H7 (cell line): ENCODE results near the gene LACC1. TPM values are rescaled to one million over a fixed set of nuclear protein-coding genes. Genes with fewer than 3 reads are reported as not detected.

Experiments
- DNase-seq: peaks from one replicate; pipeline ENCODE4 v3.0.0; 2012
- H3K27me3 ChIP-seq: 2 replicates; pipeline ENCODE4 v1.6.0; 2011; ENCODE audit warnings: mild to moderate bottlenecking, low read length; ENCODE audit not compliant: control insufficient read depth, insufficient read depth
- H3K36me3 ChIP-seq: replicated peaks from 2 replicates; pipeline ENCODE4 v1.5.1; 2011; ENCODE audit warnings: low read length; ENCODE audit not compliant: control insufficient read depth, insufficient read depth
- H3K4me3 ChIP-seq: 2 replicates; pipeline ENCODE4 v1.5.1; 2011; ENCODE audit warnings: low read depth, mild to moderate bottlenecking, control low read depth, low read length, moderate library complexity; ENCODE audit not compliant: insufficient read depth
- total RNA-seq: library from RNA; depleted of rRNA; stranded (reverse); fragments of >200 nt; shearing (Covaris generic); gene quantifications from 2 replicates; pipeline ENCODE4 v1.2.3, GENCODE V29; 2014

Gene LACC1
- total RNA-seq, 1 experiment from 2014 or later = 0.14 TPM

DNA sequence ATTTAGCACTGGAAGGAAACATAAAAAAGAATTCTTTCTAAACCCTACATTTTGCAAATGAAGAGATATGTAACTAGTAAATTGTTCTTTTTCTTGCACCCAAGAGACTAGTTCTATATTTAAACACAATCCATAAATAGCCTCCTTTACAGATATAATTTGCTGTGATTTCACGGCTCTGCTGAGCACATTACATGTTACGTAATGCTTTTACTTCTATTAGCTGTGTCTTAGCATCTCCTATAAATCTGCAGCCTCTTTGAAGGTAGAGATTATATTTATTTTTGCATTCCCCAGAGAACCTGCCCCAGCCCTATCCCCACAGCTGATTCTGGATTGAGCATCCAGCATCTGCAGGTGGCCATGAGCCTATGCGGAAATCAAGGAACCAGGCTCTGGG is 32.2 kb downstream of the LACC1 start:
- no peaks in the 10 kb centered on the region for H3K27me3 ChIP-seq
- DNase-seq = no peak
- H3K4me3 ChIP-seq = no peak overlapping the region
- H3K36me3 ChIP-seq = no peaks in the 10 kb centered on the region

DNA sequence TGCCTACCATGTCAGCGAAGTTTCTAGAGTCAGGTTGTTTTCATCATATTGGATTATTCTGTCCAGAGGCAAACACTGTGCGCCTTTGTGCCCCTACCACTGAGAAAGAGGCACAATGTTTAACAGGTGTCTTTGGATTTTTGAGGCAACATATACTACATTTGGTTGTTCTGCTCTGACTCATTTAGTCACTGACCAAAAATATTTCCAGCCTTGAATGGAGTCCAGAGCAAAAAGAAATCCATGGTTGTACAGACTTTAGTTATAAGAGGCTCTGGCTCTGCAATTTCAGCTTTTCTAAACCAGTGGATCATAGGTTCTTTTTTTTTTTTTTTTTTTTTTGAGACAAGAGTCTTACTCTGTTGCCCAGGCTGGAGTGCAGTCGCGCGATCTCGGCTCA is 35.7 kb downstream of the LACC1 start:
- no peaks in the 10 kb centered on the region for H3K27me3 ChIP-seq
- H3K36me3 ChIP-seq = no peaks in the 10 kb centered on the region
- DNase-seq = no peak
- H3K4me3 ChIP-seq = no peak overlapping the region

GRCh38 chr13:43916828-43917227 is 37.1 kb downstream of the LACC1 start:
- H3K4me3 ChIP-seq = no peak overlapping the region
- no peaks in the 10 kb centered on the region for H3K36me3 ChIP-seq
- H3K27me3 ChIP-seq = no peaks in the 10 kb centered on the region
- DNase-seq = no peak

GRCh38 chr13:43918636-43919035 is 38.9 kb downstream of the LACC1 start:
- H3K36me3 ChIP-seq = no peaks in the 10 kb centered on the region
- H3K27me3 ChIP-seq = no peaks in the 10 kb centered on the region
- no peak overlapping the region for H3K4me3 ChIP-seq
- DNase-seq = no peak

- no peaks in the 10 kb centered on the region for H3K27me3 ChIP-seq
- H3K4me3 ChIP-seq = no peak overlapping the region
- no peak for DNase-seq
- no peaks in the 10 kb centered on the region for H3K36me3 ChIP-seq
These were observed 41.4 kb downstream of the LACC1 start for GRCh38 chr13:43920965-43921674.

GRCh38 chr13:43924549-43925245 is 45.0 kb downstream of the LACC1 start:
- no peak overlapping the region for H3K4me3 ChIP-seq
- no peaks in the 10 kb centered on the region for H3K36me3 ChIP-seq
- DNase-seq = no peak
- no peaks in the 10 kb centered on the region for H3K27me3 ChIP-seq

DNA sequence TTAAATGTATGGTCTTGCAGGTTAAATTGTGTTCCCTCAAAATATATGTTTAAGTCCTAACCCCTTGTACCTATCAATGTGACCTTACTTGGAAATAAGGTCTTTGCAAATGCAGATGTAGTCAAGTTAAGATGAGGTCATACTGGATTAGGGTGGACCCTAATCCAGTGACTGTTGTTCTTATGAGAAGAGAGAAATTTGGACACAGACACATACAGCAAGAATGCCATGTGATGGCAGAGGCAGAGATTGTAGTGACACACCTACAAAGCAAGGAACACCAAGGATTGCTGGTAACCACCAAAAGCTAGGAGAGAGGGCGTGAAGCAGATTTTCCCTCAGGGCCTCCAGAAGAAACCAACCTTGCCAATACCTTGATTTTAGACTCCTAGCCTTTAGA is 50.2 kb downstream of the LACC1 start:
- no peaks in the 10 kb centered on the region for H3K27me3 ChIP-seq
- DNase-seq = no peak
- no peak overlapping the region for H3K4me3 ChIP-seq
- no peaks in the 10 kb centered on the region for H3K36me3 ChIP-seq

- DNase-seq = no peak
- H3K4me3 ChIP-seq = no peak overlapping the region
- no peaks in the 10 kb centered on the region for H3K36me3 ChIP-seq
- H3K27me3 ChIP-seq = no peaks in the 10 kb centered on the region
These were observed 53.7 kb downstream of the LACC1 start for GRCh38 chr13:43933378-43933777.

- DNase-seq = no peak
- Histone ChIP-seq H3K4me3 (no peak overlapping the region), H3K36me3 (no peaks in the 10 kb centered on the region), H3K27me3 (no peaks in the 10 kb centered on the region)
These were observed 54.6 kb downstream of the LACC1 start for GRCh38 chr13:43934273-43934672.

DNA sequence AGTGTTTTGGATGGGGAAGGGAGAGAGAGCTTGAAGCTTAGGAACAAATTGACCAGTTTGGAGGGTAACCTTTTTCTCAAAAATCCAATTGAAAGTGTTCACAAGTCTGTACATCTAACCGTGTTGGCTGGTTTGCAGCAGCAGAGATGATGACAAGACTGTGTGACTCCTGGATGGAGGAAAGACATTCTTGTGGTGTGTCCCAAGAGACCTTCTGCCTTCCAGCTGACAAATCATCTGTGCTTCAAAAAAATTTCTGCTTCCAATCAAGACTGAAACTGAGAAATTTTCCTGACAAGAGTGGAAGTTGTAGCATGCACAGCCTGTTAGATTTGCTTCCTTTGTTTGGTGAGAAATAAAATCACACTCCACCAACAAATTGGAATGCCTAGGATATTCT is 56.2 kb downstream of the LACC1 start:
- H3K4me3 ChIP-seq = no peak overlapping the region
- H3K36me3 ChIP-seq = no peaks in the 10 kb centered on the region
- DNase-seq = no peak
- no peaks in the 10 kb centered on the region for H3K27me3 ChIP-seq

GRCh38 chr13:43936647-43937046 is 56.9 kb downstream of the LACC1 start:
- DNase-seq = no peak
- Histone ChIP-seq H3K36me3 (no peaks in the 10 kb centered on the region), H3K4me3 (no peak overlapping the region), H3K27me3 (no peaks in the 10 kb centered on the region)

GRCh38 chr13:43937839-43938238 is 58.1 kb downstream of the LACC1 start:
- DNase-seq = no peak
- Histone ChIP-seq H3K27me3 (no peaks in the 10 kb centered on the region), H3K36me3 (no peaks in the 10 kb centered on the region), H3K4me3 (no peak overlapping the region)

- no peaks in the 10 kb centered on the region for H3K36me3 ChIP-seq
- H3K4me3 ChIP-seq = no peak overlapping the region
- DNase-seq = no peak
- H3K27me3 ChIP-seq = no peaks in the 10 kb centered on the region
These were observed 58.7 kb downstream of the LACC1 start for GRCh38 chr13:43938449-43938848.

GRCh38 chr13:43939086-43939485 is 59.4 kb downstream of the LACC1 start:
- DNase-seq = no peak
- H3K27me3 ChIP-seq = no peaks in the 10 kb centered on the region
- no peaks in the 10 kb centered on the region for H3K36me3 ChIP-seq
- no peak overlapping the region for H3K4me3 ChIP-seq

- H3K27me3 ChIP-seq = no peaks in the 10 kb centered on the region
- no peak for DNase-seq
- H3K4me3 ChIP-seq = no peak overlapping the region
- no peaks in the 10 kb centered on the region for H3K36me3 ChIP-seq
These were observed 62.6 kb downstream of the LACC1 start for GRCh38 chr13:43942286-43942685.
